Measurements from ENCODE around the gene CSAG1. TPM values are rescaled to one million over a fixed set of nuclear protein-coding genes. Genes with fewer than 3 reads are reported as not detected.
"Not testable (repeated sequence)": the region's sequence is repeated elsewhere in the genome, so short reads cannot be mapped to it uniquely, and the experiment has no call there.

The CSAG1 gene
- polyA plus RNA-seq, 6 donors from 2014 or later, result not detected

GRCh38 chrX:152734143-152734858, 780 bp upstream of the CSAG1 start:
- H3K27ac Mint-ChIP-seq; H3K27me3 Mint-ChIP-seq; H3K4me3 Mint-ChIP-seq; H3K4me1 Mint-ChIP-seq; H3K36me3 Mint-ChIP-seq; ATAC-seq (ENCODE audit: low read depth in 2 of 2); H3K9me3 Mint-ChIP-seq; DNase-seq: not testable (repeated sequence)

DNA sequence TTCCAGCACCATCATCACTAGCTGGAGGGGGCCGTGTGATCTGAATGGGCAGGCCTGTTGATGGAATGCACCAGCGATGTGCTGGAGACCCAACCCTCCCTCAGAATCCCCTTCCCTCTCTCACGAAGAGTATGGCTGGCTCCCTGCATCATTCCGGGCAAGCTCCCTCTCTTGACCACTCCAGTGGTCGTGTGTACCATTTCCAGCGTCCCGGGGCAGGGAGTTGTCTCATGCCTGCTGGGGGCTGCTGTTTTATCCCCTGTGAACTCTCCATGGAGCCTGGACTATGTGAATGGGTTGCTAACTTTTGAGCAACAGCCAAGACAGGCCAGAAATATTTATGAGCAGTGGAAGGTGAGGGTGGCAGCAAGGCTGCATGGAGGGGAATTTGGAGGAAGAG, 8.1 kb downstream of the CSAG1 start:
- DNase-seq (no peak), ATAC-seq (ENCODE audit: low read depth in 2 of 2) (no peak)
- Mint-ChIP-seq H3K36me3 (no peaks in the 10 kb centered on the region), H3K27me3 (no peaks in the 10 kb centered on the region), H3K9me3 (peaks cover 0 to 6% (median 2%) of the 10 kb centered on the region in 7 donors), H3K4me1 (no peaks in the 10 kb centered on the region), H3K27ac (no peak overlapping the region), H3K4me3 (no peak overlapping the region)

DNA sequence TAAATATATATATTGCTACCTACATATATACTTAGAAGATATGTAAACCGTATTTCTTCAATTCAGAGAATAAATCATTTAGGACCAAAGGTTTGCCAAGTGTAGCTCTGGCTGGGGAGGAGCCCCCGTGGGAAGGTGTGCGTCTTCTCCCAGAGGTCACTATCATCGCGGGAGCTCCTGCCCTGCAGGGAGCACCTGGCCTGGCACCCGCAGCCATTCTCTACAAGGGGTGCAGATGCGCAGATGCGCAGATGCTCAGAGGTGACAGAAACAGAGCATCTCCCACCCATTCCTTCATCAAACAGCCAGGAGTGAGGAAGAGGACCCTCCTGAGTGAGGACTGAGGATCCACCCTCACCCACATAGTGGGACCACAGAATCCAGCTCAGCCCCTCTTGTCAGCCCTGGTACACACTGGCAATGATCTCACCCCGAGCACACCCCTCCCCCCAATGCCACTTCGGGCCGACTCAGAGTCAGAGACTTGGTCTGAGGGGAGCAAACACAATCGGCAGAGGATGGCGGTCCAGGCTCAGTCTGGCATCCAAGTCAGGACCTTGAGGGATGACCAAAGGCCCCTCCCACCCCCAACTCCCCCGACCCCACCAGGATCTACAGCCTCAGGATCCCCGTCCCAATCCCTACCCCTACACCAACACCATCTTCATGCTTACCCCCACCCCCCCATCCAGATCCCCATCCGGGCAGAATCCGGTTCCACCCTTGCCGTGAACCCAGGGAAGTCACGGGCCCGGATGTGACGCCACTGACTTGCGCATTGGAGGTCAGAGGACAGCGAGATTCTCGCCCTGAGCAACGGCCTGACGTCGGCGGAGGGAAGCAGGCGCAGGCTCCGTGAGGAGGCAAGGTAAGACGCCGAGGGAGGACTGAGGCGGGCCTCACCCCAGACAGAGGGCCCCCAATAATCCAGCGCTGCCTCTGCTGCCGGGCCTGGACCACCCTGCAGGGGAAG, 19.4 kb downstream of the CSAG1 start, which contains the start of gene MAGEA2B:
Gene MAGEA2B, plus strand, starts transcription at position 814 of the 973 bp plus-strand sequence. CDS start 2,479 bp downstream, outside the sequence.
- not testable (repeated sequence) for H3K36me3 Mint-ChIP-seq; ATAC-seq (ENCODE audit: low read depth in 2 of 2); H3K4me3 Mint-ChIP-seq; H3K27ac Mint-ChIP-seq; DNase-seq; H3K9me3 Mint-ChIP-seq; H3K4me1 Mint-ChIP-seq; H3K27me3 Mint-ChIP-seq

- H3K27me3 Mint-ChIP-seq; H3K9me3 Mint-ChIP-seq; H3K27ac Mint-ChIP-seq; ATAC-seq (ENCODE audit: low read depth in 2 of 2); H3K36me3 Mint-ChIP-seq; H3K4me3 Mint-ChIP-seq; H3K4me1 Mint-ChIP-seq; DNase-seq: not testable (repeated sequence)
Observed at GRCh38 chrX:152713195-152713594, 20.3 kb downstream of the CSAG1 start.

DNA sequence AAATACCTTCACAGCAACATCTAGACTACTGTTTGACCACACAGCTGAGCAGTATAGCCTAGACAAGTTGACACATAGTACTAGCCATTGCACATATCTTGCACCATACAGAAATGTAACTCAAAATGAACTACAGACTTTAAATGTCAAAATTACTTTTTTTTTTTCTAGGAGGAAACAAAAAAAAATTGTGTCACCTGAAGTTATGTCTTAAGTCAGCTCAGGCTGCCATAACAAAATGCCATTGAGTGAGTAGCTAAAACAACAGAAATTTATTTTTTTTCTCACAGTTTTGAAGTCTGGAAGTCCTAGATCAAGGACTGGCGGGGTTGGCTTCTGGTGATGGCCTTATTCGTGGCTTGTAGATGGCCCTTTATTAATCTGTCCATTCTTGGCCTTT, 24.3 kb downstream of the CSAG1 start, which contains the start of gene CSAG2:
Gene CSAG2, minus strand, starts transcription at position 101 of the 400 bp plus-strand sequence. CDS start 161 bp downstream, outside the sequence.
- H3K36me3 Mint-ChIP-seq; H3K27ac Mint-ChIP-seq; H3K4me1 Mint-ChIP-seq; H3K9me3 Mint-ChIP-seq; DNase-seq; H3K4me3 Mint-ChIP-seq; H3K27me3 Mint-ChIP-seq; ATAC-seq (ENCODE audit: low read depth in 2 of 2): not testable (repeated sequence)

- H3K36me3 Mint-ChIP-seq; H3K27ac Mint-ChIP-seq; H3K4me1 Mint-ChIP-seq; H3K4me3 Mint-ChIP-seq; H3K27me3 Mint-ChIP-seq; H3K9me3 Mint-ChIP-seq; DNase-seq; ATAC-seq (ENCODE audit: low read depth in 2 of 2): not testable (repeated sequence)
Observed at GRCh38 chrX:152706500-152706899, 27.0 kb downstream of the CSAG1 start.

DNA sequence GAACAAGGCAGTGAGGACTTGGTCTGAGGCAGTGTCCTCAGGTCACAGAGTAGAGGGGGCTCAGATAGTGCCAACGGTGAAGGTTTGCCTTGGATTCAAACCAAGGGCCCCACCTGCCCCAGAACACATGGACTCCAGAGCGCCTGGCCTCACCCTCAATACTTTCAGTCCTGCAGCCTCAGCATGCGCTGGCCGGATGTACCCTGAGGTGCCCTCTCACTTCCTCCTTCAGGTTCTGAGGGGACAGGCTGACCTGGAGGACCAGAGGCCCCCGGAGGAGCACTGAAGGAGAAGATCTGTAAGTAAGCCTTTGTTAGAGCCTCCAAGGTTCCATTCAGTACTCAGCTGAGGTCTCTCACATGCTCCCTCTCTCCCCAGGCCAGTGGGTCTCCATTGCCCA, 33.1 kb downstream of the CSAG1 start:
- not testable (repeated sequence) for H3K27ac Mint-ChIP-seq; H3K36me3 Mint-ChIP-seq; DNase-seq; ATAC-seq (ENCODE audit: low read depth in 2 of 2); H3K27me3 Mint-ChIP-seq; H3K9me3 Mint-ChIP-seq; H3K4me1 Mint-ChIP-seq; H3K4me3 Mint-ChIP-seq

DNA sequence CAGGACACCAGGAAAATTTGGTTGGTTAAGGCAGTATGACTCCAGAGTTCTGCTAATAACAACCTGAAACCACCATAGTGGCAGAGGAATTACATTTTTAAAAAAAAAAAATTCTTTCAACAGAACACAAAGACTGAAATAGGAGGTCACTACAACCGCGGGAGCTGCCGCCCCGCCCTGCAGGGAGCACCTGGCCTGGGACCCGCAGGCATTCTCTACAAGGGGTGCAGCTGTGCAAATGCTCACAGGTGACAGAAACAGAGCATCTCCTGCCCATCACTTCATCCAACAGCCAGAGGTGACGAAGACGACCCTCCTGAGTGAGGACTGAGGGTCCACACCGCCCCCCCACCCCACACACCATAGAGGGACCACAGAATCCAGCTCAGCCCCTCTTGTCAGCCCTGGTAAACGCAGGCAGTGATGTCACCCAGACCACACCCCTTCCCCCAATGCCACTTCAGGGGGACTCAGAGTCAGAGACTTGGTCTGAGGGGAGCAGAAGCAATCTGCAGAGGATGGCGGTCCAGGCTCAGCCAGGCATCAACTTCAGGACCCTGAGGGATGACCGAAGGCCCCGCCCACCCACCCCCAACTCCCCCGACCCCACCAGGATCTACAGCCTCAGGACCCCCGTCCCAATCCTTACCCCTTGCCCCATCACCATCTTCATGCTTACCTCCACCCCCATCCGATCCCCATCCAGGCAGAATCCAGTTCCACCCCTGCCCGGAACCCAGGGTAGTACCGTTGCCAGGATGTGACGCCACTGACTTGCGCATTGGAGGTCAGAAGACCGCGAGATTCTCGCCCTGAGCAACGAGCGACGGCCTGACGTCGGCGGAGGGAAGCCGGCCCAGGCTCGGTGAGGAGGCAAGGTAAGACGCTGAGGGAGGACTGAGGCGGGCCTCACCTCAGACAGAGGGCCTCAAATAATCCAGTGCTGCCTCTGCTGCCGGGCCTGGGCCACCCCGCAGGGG, 35.3 kb downstream of the CSAG1 start, which contains the start of gene MAGEA3:
Gene MAGEA3, plus strand, starts transcription at position 843 of the 980 bp plus-strand sequence. CDS start 2,039 bp downstream, outside the sequence.
- not testable (repeated sequence) for H3K4me3 Mint-ChIP-seq; H3K4me1 Mint-ChIP-seq; H3K27me3 Mint-ChIP-seq; H3K36me3 Mint-ChIP-seq; H3K9me3 Mint-ChIP-seq; ATAC-seq (ENCODE audit: low read depth in 2 of 2); DNase-seq; H3K27ac Mint-ChIP-seq

GRCh38 chrX:152681012-152681411, 52.5 kb downstream of the CSAG1 start:
- not testable (repeated sequence) for ATAC-seq (ENCODE audit: low read depth in 2 of 2); H3K4me3 Mint-ChIP-seq; DNase-seq; H3K36me3 Mint-ChIP-seq; H3K27me3 Mint-ChIP-seq; H3K27ac Mint-ChIP-seq; H3K9me3 Mint-ChIP-seq; H3K4me1 Mint-ChIP-seq

Other genes starting within 250 kb of the CSAG1 start
- gene GABRQ, start 95.8 kb downstream of the CSAG1 start, polyA plus RNA-seq (ENCODE audit: low read depth in 6 of 6), result not detected
- not detected for gene MAGEA3, start 34.9 kb downstream of the CSAG1 start, polyA plus RNA-seq (ENCODE audit: low read depth in 6 of 6)
- gene CSAG2, start 24.4 kb downstream of the CSAG1 start, polyA plus RNA-seq (ENCODE audit: low read depth in 6 of 6), result not detected
- not detected for gene MAGEA2B, start 19.1 kb downstream of the CSAG1 start, polyA plus RNA-seq (ENCODE audit: low read depth in 6 of 6)
- gene MAGEA12, start within 50 bp of the CSAG1 start, polyA plus RNA-seq (ENCODE audit: low read depth in 6 of 6), result not detected
- not detected for gene MAGEA2, start 20.1 kb upstream of the CSAG1 start, polyA plus RNA-seq (ENCODE audit: low read depth in 6 of 6)
- not detected for gene CSAG3, start 25.5 kb upstream of the CSAG1 start, polyA plus RNA-seq (ENCODE audit: low read depth in 6 of 6)
- not detected for gene MAGEA6, start 36.0 kb upstream of the CSAG1 start, polyA plus RNA-seq (ENCODE audit: low read depth in 6 of 6)
- 10 to 100 TPM; 21.4 to 34.3 (median 26.9) TPM for gene CETN2, start 97.0 kb upstream of the CSAG1 start, polyA plus RNA-seq (ENCODE audit: low read depth in 6 of 6)
- 10 to 100 TPM; 10.8 to 20.0 (median 15.4) TPM for gene NSDHL, start 97.3 kb upstream of the CSAG1 start, polyA plus RNA-seq (ENCODE audit: low read depth in 6 of 6)
- 1 to 10 TPM in 5 of 6 donors, under 1 TPM in 1; 0.55 to 4.3 (median 2.4) TPM for gene ZNF185, start 164.3 kb upstream of the CSAG1 start, polyA plus RNA-seq (ENCODE audit: low read depth in 6 of 6)